Smooth muscle cell of the brain vasculature (primary cell): ENCODE results near the gene AFDN.
A peak's percentile ranks its signal among the peaks of the same experiment; 100 is the strongest.

Experiments used
- DNase-seq: peaks from one replicate; pipeline ENCODE4 v3.0.0-alpha.2; 2012; ENCODE audit warnings: low read depth, low spot score

AFDN gene

GRCh38 chr6:167839343-167839742 lies 12.6 kb downstream of the AFDN start:
- DNase-seq, result no peak

GRCh38 chr6:167839755-167840154 lies 13.0 kb downstream of the AFDN start:
- no peak for DNase-seq

GRCh38 chr6:167840160-167840525 lies 13.4 kb downstream of the AFDN start:
- no peak for DNase-seq

DNA sequence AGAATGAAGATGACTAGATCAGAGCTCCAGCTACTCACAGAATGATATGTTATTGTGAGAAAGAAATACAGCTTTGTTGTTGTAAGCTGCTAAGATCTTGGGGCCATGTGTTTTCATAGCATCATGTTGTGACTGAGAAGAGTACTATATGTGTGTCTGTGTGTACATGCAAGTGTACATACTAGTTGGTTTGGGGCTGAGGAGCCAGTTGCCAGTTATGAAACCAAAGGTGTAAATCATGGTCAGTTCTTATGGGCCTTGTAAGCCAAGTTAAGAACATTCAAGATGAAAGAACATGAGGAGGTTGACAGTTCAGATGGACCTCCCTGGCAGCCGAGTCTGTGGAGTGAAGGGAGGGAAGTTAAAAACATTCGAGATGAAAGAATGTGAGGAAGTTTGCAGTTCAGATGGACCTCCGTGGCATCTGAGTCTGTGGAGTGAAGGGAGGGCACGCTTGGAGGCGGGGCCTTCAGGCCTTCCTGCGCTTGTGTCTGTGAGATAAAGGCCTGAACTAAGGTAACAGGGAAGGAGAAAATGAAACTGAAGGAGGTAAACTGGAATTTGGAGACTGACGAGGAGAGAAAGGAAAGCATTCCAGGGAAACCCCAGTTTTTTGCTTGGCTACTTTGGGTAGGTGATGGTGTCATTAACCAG lies 13.9 kb downstream of the AFDN start:
- no peak for DNase-seq

- DNase-seq, result no peak
Observed at GRCh38 chr6:167841981-167842380, 15.3 kb downstream of the AFDN start.

DNA sequence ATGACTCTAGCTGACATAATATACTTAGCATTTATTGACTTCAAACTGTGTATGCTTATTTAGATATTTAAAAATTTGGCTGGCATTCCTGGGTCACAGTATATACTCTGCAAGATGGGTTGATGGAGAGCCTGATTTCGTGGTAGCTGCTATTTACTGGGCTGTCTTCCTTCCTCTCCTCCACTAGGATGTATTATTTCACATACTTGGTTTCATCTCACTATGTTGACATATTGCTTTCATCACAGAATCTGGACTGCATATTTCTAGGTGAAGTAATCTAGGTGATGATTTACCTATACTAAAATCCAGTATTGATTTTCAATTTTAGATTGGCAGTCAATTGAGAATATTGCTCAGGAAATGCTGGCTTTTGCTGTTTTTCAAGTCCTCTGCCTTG lies 15.7 kb downstream of the AFDN start:
- no peak for DNase-seq

- no peak for DNase-seq
Observed at GRCh38 chr6:167843023-167843422, 16.3 kb downstream of the AFDN start.

DNA sequence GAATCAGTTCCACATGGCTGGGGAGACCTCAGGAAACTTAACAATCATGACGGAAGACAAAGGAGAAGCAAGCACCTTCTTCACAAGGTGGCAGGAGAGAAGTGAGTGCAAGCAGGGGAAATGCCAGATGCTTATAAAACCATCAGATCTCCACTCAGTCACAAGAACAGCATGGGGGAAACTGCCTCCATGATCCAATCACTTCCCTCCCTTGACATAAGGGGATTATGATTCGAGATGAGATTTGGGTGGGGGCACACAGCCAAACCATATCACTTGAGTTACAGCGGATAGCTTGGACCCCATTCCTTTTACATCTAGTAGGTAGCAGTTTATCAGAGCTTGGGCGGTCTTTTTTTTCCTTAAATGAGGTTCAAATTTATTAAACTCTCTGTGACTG lies 19.1 kb downstream of the AFDN start:
- DNase-seq, result no peak

GRCh38 chr6:167846997-167847606 lies 20.4 kb downstream of the AFDN start:
- no peak for DNase-seq

DNA sequence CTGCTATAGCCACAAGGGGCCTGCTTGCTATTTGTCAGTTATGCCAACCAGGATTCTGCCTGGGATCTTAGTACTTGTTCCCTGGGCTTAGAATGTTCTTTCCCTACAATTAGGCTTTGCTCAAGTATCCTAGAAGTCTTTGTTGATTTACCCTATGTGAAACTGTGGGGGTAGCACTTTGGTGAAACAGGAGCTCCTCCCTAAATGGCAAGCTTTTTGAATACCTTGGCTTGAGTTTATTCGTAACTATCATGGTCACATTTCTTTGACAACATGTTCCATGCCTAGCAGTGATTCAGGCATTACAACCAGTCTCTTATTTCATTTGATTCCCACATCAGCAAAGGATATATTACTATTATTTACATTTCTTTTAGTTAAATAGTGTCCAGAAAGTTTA lies 21.2 kb downstream of the AFDN start:
- no peak for DNase-seq

DNA sequence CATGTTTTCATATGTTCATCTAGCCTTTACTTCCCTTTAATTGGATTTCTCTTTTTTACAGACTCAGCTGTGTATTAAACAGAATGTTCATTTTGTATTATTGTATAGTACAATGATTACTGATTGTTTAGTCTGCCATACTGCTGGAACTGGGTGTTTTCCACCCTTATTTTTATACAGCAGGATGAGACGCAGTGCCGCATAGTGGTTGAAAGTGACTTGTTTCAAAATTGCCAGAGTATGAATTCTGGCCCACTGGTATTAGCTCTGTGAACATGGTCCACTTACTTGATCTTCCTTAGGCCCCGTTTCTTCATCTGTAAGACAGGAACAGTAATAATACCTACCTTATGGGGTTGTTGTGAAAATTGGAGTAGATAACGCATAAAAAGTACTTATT lies 22.1 kb downstream of the AFDN start:
- no peak for DNase-seq

DNA sequence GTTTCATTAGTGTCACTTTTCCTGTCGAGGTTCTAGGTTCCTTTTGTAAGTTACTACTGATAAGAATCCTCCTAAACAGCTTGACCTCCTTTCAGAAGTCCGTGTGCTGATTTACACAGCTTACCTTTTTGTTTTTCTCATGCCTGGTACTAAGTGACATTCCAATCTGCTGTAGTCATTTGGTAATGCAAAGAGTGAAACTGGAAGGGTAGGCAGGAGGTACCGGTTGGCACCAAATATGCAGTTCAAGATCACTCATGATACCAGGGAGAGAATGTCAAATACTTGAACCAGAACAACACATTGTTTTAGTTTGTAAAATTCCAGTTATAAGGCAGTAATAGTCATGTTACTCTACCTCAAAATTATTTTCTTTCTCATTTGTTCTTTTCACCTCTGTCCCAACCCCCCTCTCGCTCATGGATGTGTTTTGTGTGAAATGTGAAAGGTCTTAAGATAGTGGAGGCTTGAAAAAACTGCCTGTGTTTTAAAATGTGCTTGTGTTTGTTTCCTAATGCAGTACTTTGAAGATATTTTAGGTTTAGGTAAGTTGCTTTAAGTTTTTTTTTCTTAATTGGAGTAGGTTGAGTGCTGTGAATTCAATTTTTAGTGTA lies 23.2 kb downstream of the AFDN start:
- DNase-seq, result no peak

DNA sequence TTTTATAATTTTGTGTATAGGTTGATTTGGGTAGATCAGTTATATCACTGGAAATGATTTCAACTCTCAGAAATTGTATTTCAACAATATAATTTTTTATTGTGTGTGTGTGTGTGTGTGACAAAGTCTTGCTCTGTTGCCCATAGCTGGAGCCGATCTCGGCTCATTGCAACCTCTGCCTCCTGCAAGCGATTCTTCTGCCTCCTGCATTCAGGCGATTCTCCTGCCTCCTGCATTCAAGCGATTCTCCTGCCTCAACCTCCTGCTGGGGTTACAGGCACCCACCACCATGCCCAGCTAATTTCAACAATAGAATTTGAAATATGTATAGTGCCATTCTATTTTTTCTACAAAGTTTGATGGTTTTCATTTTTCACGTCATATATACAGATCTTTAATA lies 24.1 kb downstream of the AFDN start:
- no peak for DNase-seq

DNA sequence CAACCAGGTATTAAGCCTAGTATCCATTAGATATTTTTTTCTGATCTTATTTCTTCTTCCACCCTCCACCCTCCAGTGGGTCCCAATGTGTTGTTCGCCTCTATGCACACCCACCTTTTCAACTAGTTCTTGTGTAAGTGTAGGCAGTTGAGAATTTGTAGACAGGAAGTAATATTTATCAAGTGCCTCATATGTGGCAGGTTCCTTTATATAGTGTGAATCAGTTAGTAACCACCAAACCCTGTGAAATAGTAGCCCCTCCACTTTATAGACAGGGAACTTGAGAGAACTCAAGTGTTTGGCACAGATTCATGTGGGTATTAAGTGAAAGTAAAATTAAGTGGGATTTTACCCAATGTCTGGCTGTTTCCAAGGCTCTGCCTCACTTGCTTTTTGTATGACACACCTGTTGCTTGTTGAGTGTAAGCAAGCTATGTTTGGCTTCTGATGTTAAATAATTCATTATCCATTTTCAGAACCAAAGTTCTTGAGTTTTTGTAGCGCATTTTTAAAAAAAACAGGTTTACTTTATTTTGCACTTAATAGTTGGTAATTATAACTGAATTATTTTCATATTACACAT lies 24.8 kb downstream of the AFDN start:
- no peak for DNase-seq

- peak; percentile 57 for DNase-seq
Observed at GRCh38 chr6:167855825-167856425, 29.2 kb downstream of the AFDN start.

- no peak for DNase-seq
Observed at GRCh38 chr6:167856474-167856873, 29.8 kb downstream of the AFDN start.

DNA sequence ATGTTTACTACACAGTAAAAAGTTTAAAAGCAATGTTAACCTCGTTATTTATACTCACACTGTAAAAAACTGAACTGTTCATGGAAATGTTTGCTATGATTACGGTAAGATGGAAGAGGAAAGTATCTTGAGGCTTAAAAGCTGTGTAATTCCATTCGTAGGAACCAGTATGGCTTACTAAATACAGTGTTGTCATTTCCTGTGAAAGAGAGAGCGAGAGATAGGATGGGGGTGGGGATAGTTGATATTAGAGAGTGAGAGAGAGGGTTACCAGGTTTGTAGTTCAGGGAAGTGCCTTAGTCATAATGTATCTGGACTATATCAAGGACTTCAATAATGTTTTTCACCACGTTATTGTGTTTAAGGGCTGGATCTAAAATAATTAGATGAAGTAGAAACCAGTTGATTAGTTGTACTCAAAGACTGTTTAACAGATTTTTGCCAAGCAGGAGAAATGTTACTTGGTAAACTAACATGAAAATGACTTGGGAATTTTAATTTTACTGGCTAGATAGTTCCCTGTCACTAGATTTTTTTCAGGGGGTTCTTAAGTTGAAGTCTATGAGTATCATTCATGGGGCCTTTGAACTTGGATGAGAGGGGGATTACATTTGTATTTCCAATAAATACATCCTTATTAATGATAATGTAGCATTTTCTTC lies 30.4 kb downstream of the AFDN start:
- DNase-seq, result no peak

DNA sequence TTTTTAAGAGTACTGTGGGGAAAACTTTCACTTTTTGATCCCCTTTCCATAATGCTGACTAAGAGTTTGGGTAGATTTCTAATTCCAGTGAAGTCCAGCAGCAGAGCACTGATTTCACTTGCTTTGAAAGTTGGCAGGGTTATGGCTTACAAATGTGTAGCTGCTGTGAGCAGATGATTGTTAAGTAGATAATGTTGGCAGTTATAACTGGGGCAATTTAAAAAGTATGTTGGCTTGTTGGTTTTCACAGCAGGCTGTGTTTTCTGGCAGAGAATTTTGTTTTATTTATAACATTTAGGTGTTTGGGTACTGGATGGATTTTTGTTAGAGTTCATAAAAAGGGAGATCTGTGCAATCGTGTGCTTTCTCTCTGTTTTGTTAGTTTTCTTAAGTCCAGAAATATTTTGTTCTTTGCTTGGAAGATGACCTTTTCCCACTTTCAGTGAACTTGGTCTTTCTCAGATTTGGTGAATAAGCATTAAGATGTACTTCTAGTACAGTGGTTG lies 31.4 kb downstream of the AFDN start:
- peak; percentile 74 for DNase-seq

- DNase-seq, result no peak
Observed at GRCh38 chr6:167858842-167859664, 32.3 kb downstream of the AFDN start.

GRCh38 chr6:167860550-167861226 lies 34.0 kb downstream of the AFDN start:
- DNase-seq, result no peak
